RWPE1 (cell line): ENCODE measurements around the gene ABCC11.

Experiments used
- CTCF ChIA-PET: fragments of 350-600 bp; sonication (Branson Sonifier 250); formaldehyde crosslinking; extraction: SDS; loops from one replicate; lab custom pipeline; 2021; lab: Yijun Ruan, JAX
- POLR2A ChIA-PET: fragments of 400-600 bp; formaldehyde crosslinking; extraction: SDS; loops from one replicate; lab custom pipeline; 2020; ENCODE audit warnings: antibody characterized with exemption; ENCODE audit not compliant: low non-redundant PET; lab: Yijun Ruan, JAX
- DNase-seq: peaks from one replicate; pipeline ENCODE4 v3.0.0; 2012; ENCODE audit warnings: low spot score
- H3K27ac ChIP-seq: fragments of 450-650 bp; 2 replicates; pipeline ENCODE4 v1.5.1; 2017
- TF ChIP-seq, protein P1 (sequence below): fragments of 450-650 bp; conservative IDR thresholded peaks from 2 replicates; pipeline ENCODE4 v1.5.1; 2017; ENCODE audit warnings: low read depth, mild to moderate bottlenecking

Gene ABCC11

DNA sequence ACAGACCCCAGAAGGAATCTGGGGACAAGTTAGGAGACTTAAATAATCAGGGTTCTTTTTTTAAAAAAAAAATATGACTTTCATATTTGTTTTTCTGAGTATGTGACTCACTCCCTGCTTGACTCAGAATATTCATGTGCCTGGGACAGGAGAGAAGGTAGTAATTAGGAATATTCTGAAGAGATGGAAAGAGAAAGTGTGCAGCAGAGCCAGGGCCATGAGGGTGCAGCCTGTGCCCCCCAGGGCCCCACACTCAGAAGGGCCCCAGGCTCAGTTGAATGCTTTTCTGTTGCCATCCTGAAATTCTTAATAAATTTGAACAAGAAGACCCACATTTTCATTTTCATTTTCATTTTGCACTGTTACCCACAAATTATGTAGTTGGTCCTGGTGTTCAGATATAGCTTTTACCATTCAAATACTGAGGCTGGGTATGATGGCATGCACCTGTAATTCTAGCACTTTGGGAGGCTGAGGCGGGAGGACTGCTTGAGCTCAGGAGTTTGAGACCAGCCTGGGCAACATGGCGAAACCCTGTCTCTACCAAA is 14.8 kb downstream of the ABCC11 start:
- TF ChIP-seq, protein P1, sequence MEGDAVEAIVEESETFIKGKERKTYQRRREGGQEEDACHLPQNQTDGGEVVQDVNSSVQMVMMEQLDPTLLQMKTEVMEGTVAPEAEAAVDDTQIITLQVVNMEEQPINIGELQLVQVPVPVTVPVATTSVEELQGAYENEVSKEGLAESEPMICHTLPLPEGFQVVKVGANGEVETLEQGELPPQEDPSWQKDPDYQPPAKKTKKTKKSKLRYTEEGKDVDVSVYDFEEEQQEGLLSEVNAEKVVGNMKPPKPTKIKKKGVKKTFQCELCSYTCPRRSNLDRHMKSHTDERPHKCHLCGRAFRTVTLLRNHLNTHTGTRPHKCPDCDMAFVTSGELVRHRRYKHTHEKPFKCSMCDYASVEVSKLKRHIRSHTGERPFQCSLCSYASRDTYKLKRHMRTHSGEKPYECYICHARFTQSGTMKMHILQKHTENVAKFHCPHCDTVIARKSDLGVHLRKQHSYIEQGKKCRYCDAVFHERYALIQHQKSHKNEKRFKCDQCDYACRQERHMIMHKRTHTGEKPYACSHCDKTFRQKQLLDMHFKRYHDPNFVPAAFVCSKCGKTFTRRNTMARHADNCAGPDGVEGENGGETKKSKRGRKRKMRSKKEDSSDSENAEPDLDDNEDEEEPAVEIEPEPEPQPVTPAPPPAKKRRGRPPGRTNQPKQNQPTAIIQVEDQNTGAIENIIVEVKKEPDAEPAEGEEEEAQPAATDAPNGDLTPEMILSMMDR: no peak
- POLR2A ChIA-PET: no interaction called here
- CTCF ChIA-PET: no interaction called here
- no peak overlapping the region for H3K27ac ChIP-seq
- no peak for DNase-seq

GRCh38 chr16:48231727-48232492 is 15.4 kb downstream of the ABCC11 start:
- no peak for DNase-seq

GRCh38 chr16:48225456-48225855 is 21.9 kb downstream of the ABCC11 start:
- POLR2A ChIA-PET: no interaction called here
- CTCF ChIA-PET: no interaction called here
- TF ChIP-seq, protein P1: no peak
- DNase-seq: no peak
- H3K27ac ChIP-seq: no peak overlapping the region

More at GRCh38 chr16:48231727-48232492, 15.4 kb downstream of the ABCC11 start:
- no peak overlapping the region for H3K27ac ChIP-seq
- CTCF ChIA-PET: interaction anchor here (0.6 kb wide), 3 partner anchors 387 to 947 kb away, joined by 3 read pairs; no protein-coding TSS in a partner anchor
- POLR2A ChIA-PET: no interaction called here
- TF ChIP-seq, protein P1: no peak

- POLR2A ChIA-PET: no interaction called here
- H3K27ac ChIP-seq: no peak overlapping the region
- TF ChIP-seq, protein P1: no peak
- CTCF ChIA-PET: interaction anchor here (0.6 kb wide), 1 partner anchor 386 kb away, joined by 3 read pairs; the partner anchor contains the start of gene N4BP1
- DNase-seq: no peak
Observed at GRCh38 chr16:48223490-48223889, 23.8 kb downstream of the ABCC11 start.

DNA sequence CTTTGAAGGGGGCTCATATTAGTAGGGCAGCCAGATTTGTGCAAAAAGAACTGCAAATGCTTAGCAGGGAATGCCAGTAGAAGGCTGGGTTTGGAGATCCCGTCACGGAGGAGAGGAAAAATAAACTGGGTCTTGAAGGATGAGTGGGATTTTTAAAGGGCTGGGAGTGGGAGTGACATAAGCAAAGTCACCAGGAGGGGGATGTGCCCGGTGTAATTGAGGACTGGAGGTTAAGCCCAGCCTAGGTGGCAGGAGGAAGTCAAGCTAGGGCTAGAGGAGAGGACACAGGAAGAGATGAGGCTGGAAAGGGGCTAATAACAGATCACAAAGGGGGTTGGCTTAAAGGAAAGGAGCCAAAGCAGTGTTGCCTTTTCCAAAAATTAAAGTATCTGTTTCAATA is 26.4 kb downstream of the ABCC11 start:
- DNase-seq: no peak
- POLR2A ChIA-PET: no interaction called here
- no peak overlapping the region for H3K27ac ChIP-seq
- TF ChIP-seq, protein P1: no peak
- CTCF ChIA-PET: no interaction called here

- CTCF ChIA-PET: interaction anchor here (0.6 to 0.8 kb wide), 2 partner anchors 19 to 44 kb away, joined by 3 to 4 read pairs; no protein-coding TSS in a partner anchor
- DNase-seq: no peak
- POLR2A ChIA-PET: no interaction called here
- H3K27ac ChIP-seq: no peak overlapping the region
- TF ChIP-seq, protein P1: no peak
Observed at GRCh38 chr16:48218473-48218872, 28.9 kb downstream of the ABCC11 start.
